HUES64 (cell line): ENCODE measurements around the gene AGAP2.
"Not testable (repeated sequence)": the region's sequence is repeated elsewhere in the genome, so short reads cannot be mapped to it uniquely, and the experiment has no call there.

Source experiments
- H3K27ac ChIP-seq: 2 replicates; pipeline ENCODE4 v1.7.0; 2013; ENCODE audit warnings: low read depth, low read length, inconsistent platforms
- H3K27me3 ChIP-seq: 2 replicates; pipeline ENCODE4 v1.6.1; 2013; ENCODE audit warnings: mild to moderate bottlenecking, low read length; ENCODE audit not compliant: insufficient read depth
- H3K36me3 ChIP-seq: 2 replicates; pipeline ENCODE4 v1.6.1; 2013; ENCODE audit warnings: mild to moderate bottlenecking, low read length; ENCODE audit not compliant: insufficient read depth
- H3K4me1 ChIP-seq: 2 replicates; pipeline ENCODE4 v1.6.1; 2013; ENCODE audit warnings: mild to moderate bottlenecking, low read length, moderate library complexity; ENCODE audit not compliant: insufficient read depth
- H3K4me3 ChIP-seq: 2 replicates; pipeline ENCODE4 v1.5.1; 2013; ENCODE audit warnings: mild to moderate bottlenecking, low read length, moderate library complexity
- H3K9ac ChIP-seq: 2 replicates; pipeline ENCODE4 v1.6.1; 2013; ENCODE audit warnings: mild to moderate bottlenecking, low read depth, low read length
- H3K9me3 ChIP-seq: 2 replicates; pipeline ENCODE4 v1.6.1; 2013; ENCODE audit warnings: low read depth, low read length; ENCODE audit not compliant: insufficient read depth
- WGBS: fragments of 150-250, 120-280 bp; methylation state at CpG from one replicate; pipeline ENCODE4 v1.1.7; 2013; ENCODE audit warnings: missing lambda C conversion rate; 5-methylcytosine and 5-hydroxymethylcytosine counted together

Gene AGAP2

DNA sequence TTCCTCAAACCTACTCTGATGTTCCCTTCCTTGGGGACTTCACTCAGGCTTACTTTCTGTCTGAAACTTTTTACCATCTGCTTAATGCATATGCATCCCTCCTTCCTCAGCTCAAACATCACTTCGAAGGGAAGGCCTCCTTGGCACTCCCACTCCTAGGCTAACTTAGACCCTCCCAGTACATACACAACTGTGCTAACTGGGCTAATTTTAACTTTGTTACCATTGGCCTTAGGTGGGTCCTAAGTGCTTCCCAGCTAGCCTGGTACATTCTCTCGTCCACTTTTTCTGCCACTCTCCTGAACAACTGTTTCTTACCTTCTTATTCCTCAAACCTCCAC lies 37.7 kb upstream of the AGAP2 start:
- H3K27ac ChIP-seq = no peak overlapping the region
- H3K9me3 ChIP-seq = no peaks in the 10 kb centered on the region
- WGBS = 91% methylated on average over 2 of the region's 2 CpGs
- peaks cover 11% of the 10 kb centered on the region for H3K27me3 ChIP-seq
- peaks cover 4% of the 10 kb centered on the region; the same call in 1 of the 2 replicates for H3K4me1 ChIP-seq
- no peak overlapping the region for H3K9ac ChIP-seq
- H3K36me3 ChIP-seq = no peaks in the 10 kb centered on the region
- no peak overlapping the region for H3K4me3 ChIP-seq

DNA sequence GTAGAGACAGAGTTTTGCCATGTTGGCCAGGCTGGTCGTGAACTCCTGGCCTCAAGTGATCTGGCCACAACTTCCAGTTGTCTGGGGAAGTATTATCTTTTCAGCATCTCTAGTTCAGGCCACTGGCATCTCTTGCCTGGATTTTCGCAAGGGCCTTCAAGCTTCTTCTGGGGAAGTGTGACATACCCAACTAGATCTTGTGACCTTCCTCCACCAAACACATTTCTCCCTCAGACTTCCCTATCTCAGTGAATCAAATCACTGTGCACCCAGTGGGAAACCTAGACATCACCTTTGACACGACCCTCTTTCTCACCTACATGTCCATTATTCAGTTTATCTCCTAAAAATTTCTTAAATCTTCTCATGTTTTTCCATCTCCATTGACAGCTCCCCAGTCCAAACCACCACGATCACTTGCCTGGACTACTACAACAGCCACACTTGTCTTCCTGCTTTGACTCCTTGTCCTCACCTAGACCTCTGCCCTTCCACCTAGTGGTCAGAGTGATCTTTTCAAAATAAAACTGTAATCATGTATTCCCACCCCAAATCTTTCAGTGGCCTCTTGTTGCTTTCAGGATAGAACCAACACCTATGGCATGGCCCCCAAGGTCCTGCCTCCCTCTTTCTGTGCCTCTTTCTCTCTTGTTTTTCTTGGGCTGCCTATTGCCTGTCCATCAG lies 37.2 kb upstream of the AGAP2 start:
- no peaks in the 10 kb centered on the region for H3K9me3 ChIP-seq
- H3K27me3 ChIP-seq = peaks cover 11% of the 10 kb centered on the region
- 84% methylated on average over 4 of the region's 4 CpGs for WGBS
- H3K4me3 ChIP-seq = no peak overlapping the region
- no peak overlapping the region for H3K9ac ChIP-seq
- H3K27ac ChIP-seq = no peak overlapping the region
- H3K4me1 ChIP-seq = peaks cover 9% of the 10 kb centered on the region; the same call in 1 of the 2 replicates
- H3K36me3 ChIP-seq = peaks cover 4% of the 10 kb centered on the region

- peaks cover 9% of the 10 kb centered on the region; the same call in 1 of the 2 replicates for H3K4me1 ChIP-seq
- peaks cover 9% of the 10 kb centered on the region for H3K36me3 ChIP-seq
- no peak overlapping the region for H3K27ac ChIP-seq
- H3K27me3 ChIP-seq = peaks cover 11% of the 10 kb centered on the region
- no peaks in the 10 kb centered on the region for H3K9me3 ChIP-seq
- 91% methylated on average over 3 of the region's 3 CpGs for WGBS
- no peak overlapping the region for H3K9ac ChIP-seq
- no peak overlapping the region for H3K4me3 ChIP-seq
These were observed 36.5 kb upstream of the AGAP2 start for GRCh38 chr12:57775044-57775443.

DNA sequence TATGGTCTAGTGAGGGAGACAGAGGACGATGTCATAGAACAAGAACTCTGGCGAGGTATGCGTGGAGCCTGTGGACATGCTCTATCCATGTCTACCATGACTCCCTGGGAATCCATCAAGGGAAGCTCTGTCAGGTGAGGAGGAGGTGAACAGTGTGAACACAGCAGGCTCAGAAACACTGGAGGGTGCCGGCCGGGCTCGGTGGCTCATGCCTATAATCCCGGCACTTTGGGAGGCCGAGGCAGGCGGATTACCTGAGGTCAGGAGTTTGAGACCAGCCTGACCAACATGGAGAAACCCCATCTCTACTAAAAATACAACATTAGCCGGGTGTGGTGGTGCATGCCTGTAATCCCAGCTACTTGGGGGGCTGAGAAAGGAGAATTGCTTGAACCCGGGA lies 36.1 kb upstream of the AGAP2 start:
- H3K4me3 ChIP-seq, H3K9me3 ChIP-seq, H3K27ac ChIP-seq, H3K4me1 ChIP-seq, H3K9ac ChIP-seq: not testable (repeated sequence)
- Histone ChIP-seq H3K27me3 (peaks cover 11% of the 10 kb centered on the region), H3K36me3 (peaks cover 13% of the 10 kb centered on the region)
- 94% methylated on average over 11 of the region's 11 CpGs for WGBS

- H3K9me3 ChIP-seq = no peaks in the 10 kb centered on the region
- H3K27ac ChIP-seq = peak within 1 kb of the TSS; percentile 99
- 6% methylated on average over 67 of the region's 67 CpGs for WGBS
- H3K27me3 ChIP-seq = peaks cover 12% of the 10 kb centered on the region
- H3K4me1 ChIP-seq = peaks cover 9% of the 10 kb centered on the region; the same call in 1 of the 2 replicates
- peak within 1 kb of the TSS; percentile 76 for H3K4me3 ChIP-seq
- H3K9ac ChIP-seq = peak within 1 kb of the TSS; percentile 97
- peaks cover 33% of the 10 kb centered on the region for H3K36me3 ChIP-seq
These were observed 34.1 kb upstream of the AGAP2 start, which contains the start of gene EEF1AKMT3 for GRCh38 chr12:57772429-57773322. TSS of gene EEF1AKMT3 (plus strand) at chr12:57772614. CDS start at chr12:57772725, 111 bp downstream.

DNA sequence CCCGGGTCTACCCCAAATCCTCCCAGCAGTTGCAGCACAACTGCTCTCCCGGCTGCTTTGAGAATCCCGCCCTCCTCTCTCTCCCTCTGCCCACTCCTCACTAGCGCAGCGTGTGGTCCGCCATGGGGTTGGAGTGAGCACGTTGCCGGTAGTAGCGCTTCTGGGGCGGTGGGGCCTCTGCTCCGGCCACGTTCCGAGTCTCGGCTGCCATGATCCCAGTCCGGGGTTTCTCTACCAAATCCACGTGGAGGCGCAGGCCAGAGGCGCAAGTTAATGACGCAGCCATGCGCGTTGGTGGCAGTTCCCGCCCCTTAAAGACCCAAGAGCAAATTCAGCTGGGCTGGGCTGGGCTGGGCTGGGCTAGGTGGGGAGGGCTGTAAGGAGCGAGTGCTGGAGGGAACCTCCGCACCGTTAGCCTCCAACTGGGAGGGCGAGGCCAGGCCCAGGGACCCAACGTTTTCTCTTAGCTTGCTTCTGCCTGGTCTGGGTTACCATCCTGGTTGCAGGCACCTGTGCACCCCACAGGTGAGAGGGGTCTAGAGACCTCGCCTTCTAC lies 33.4 kb upstream of the AGAP2 start, which contains the start of gene METTL1:
TSS of gene METTL1 (minus strand) at position 233 of the 556 bp plus-strand sequence. CDS start at position 211, 22 bp downstream.
- Histone ChIP-seq H3K36me3 (peaks cover 33% of the 10 kb centered on the region), H3K27ac (peak within 1 kb of the TSS; percentile 99), H3K27me3 (peaks cover 20% of the 10 kb centered on the region), H3K9me3 (no peaks in the 10 kb centered on the region), H3K4me3 (peak within 1 kb of the TSS; percentile 76), H3K4me1 (peaks cover 13% of the 10 kb centered on the region), H3K9ac (peak within 1 kb of the TSS; percentile 97)
- under 1% methylated on average over 28 of the region's 28 CpGs for WGBS

DNA sequence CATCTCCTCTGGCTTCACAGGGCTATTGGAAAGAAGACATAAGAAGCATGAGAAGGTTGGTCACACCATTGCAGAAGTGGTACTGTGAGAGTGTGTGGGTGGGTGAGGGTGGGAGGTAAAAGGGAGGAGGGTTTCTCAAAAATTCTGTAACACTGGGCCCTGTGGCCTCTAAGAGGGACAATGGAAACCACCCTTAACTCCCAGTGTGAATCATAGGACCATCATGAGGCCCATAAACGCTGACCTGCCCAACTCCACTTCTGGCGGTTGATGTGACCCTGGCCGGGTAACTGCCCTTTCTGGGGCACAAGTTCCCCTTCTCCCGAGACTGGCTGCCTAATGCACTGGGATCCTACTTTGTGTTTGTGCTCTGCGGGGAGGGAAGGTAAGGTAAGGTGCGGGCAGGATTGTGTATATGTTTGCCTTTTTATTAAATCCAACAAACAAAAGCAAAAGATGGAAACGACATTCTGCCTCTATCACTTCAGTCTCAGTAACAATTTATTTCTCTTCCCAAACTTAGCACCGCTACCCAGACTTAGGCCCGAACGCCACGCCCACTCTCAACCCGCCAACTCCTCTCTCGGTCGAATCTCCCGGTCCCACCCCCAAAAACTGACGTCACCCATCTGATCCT lies 32.8 kb upstream of the AGAP2 start:
- Histone ChIP-seq H3K4me1 (peaks cover 16% of the 10 kb centered on the region), H3K4me3 (peak overlapping the region; percentile 76), H3K27me3 (peaks cover 26% of the 10 kb centered on the region), H3K27ac (peak overlapping the region; percentile 99), H3K9ac (peak overlapping the region; percentile 97), H3K36me3 (peaks cover 33% of the 10 kb centered on the region), H3K9me3 (no peaks in the 10 kb centered on the region)
- WGBS = 2% methylated on average over 14 of the region's 16 CpGs

GRCh38 chr12:57770734-57771133 lies 32.2 kb upstream of the AGAP2 start:
- H3K27me3 ChIP-seq = peaks cover 32% of the 10 kb centered on the region
- peaks cover 17% of the 10 kb centered on the region for H3K4me1 ChIP-seq
- WGBS = 91% methylated on average over 4 of the region's 4 CpGs
- peak overlapping the region; percentile 76; the same call in 1 of the 2 replicates for H3K4me3 ChIP-seq
- H3K9ac ChIP-seq = no peak overlapping the region
- H3K27ac ChIP-seq = no peak overlapping the region
- no peaks in the 10 kb centered on the region for H3K9me3 ChIP-seq
- H3K36me3 ChIP-seq = peaks cover 33% of the 10 kb centered on the region

- Histone ChIP-seq H3K4me3 (no peak overlapping the region), H3K9ac (no peak overlapping the region), H3K27me3 (peaks cover 43% of the 10 kb centered on the region), H3K36me3 (peaks cover 33% of the 10 kb centered on the region), H3K27ac (no peak overlapping the region), H3K9me3 (no peaks in the 10 kb centered on the region), H3K4me1 (peaks cover 17% of the 10 kb centered on the region)
- 96% methylated on average over 11 of the region's 11 CpGs for WGBS
These were observed 31.1 kb upstream of the AGAP2 start for GRCh38 chr12:57769594-57769993.

DNA sequence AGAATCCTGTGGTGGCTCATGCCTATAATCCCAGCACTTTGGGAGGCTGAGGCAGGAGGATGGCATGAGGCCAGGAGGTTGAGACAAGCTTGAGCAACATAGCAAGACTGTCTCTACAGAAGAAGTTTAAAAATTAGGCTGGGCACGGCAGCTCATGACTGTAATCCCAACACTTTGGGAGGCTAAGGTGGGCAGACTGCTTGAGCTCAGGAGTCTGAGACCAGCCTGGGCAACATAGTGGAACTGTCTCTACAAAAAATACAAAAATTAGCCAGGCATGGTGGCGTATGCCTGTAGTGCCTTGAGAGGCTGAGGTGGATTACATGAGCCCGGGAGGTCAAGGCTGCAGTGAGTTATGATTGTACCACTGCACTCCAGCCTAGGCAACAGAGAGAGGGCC lies 29.3 kb upstream of the AGAP2 start:
- no peak overlapping the region for H3K9ac ChIP-seq
- WGBS = 92% methylated on average over 3 of the region's 3 CpGs
- peaks cover 15% of the 10 kb centered on the region for H3K4me1 ChIP-seq
- H3K27ac ChIP-seq = no peak overlapping the region
- H3K27me3 ChIP-seq = peaks cover 50% of the 10 kb centered on the region
- H3K36me3 ChIP-seq = peaks cover 33% of the 10 kb centered on the region
- H3K4me3 ChIP-seq = no peak overlapping the region
- H3K9me3 ChIP-seq = no peaks in the 10 kb centered on the region
